Retinal pigment epithelial cell (primary cell): ENCODE measurements around the gene PREP.

ENCODE experiments used
- DNase-seq: peaks from one replicate; pipeline ENCODE4 v3.0.0-alpha.2; 2010; ENCODE audit warnings: low read depth
- H3K4me3 ChIP-seq: 2 replicates; pipeline ENCODE4 v1.5.1; 2011; ENCODE audit warnings: mild to moderate bottlenecking, low read length, control low read depth, moderate library complexity
- TF ChIP-seq, protein P1 (sequence below): conservative IDR thresholded peaks from 2 replicates; pipeline ENCODE4 v1.5.1; 2011; ENCODE audit warnings: low read depth, low read length, control low read depth, inconsistent platforms

Gene PREP

GRCh38 chr6:105402939-105403935 lies at the start of gene PREP:
PREP (minus strand) TSS chr6:105403082; CDS start chr6:105402891, 191 bp downstream.
- peak within 1 kb of the TSS; percentile 81 for H3K4me3 ChIP-seq
- TF ChIP-seq, protein P1, sequence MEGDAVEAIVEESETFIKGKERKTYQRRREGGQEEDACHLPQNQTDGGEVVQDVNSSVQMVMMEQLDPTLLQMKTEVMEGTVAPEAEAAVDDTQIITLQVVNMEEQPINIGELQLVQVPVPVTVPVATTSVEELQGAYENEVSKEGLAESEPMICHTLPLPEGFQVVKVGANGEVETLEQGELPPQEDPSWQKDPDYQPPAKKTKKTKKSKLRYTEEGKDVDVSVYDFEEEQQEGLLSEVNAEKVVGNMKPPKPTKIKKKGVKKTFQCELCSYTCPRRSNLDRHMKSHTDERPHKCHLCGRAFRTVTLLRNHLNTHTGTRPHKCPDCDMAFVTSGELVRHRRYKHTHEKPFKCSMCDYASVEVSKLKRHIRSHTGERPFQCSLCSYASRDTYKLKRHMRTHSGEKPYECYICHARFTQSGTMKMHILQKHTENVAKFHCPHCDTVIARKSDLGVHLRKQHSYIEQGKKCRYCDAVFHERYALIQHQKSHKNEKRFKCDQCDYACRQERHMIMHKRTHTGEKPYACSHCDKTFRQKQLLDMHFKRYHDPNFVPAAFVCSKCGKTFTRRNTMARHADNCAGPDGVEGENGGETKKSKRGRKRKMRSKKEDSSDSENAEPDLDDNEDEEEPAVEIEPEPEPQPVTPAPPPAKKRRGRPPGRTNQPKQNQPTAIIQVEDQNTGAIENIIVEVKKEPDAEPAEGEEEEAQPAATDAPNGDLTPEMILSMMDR, result peak; percentile 85
- DNase-seq, result no peak

DNA sequence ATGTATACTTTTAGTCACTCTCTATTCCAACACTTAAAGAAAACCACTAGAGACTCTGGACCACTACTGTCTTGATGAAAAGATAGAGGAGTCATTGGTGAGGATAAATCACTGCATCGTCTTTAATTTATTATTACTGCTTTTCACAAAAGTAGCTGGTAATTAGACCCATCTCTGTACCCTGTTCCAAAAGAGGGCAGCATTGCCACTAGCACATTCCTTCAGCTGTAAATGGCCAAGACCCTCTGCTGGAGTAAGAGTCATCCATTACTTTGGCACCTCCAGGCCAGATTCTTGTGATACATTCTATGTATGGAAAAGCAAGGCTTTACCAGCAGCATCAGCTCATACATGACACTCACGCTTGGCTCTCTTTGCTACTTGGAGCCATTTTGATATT lies 49.5 kb upstream of the PREP start:
- TF ChIP-seq, protein P1, result no peak
- DNase-seq, result no peak
- no peak overlapping the region for H3K4me3 ChIP-seq

- DNase-seq, result no peak
- TF ChIP-seq, protein P1, result no peak
- H3K4me3 ChIP-seq, result no peak overlapping the region
These were observed 47.0 kb upstream of the PREP start for GRCh38 chr6:105449756-105450390.

DNA sequence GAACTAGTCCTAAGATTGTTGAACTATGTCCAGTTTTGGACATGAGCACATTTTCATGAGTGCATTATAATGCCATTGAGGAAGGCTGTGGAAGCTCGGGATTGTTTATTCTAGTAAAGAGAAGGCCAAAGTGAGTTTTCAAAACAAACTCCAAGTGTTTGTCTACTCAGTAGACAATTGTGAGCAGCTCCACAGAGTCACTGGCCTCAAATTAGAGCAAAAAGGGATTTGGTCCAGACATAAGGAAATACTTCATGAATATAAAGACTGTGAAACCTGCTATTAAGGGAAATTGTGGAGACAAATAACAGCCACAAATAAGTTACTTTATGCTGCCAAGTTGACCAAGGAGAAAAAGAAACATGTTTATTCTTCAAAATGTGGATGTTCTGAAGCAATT lies 42.6 kb upstream of the PREP start:
- H3K4me3 ChIP-seq, result no peak overlapping the region
- TF ChIP-seq, protein P1, result no peak
- DNase-seq, result no peak

DNA sequence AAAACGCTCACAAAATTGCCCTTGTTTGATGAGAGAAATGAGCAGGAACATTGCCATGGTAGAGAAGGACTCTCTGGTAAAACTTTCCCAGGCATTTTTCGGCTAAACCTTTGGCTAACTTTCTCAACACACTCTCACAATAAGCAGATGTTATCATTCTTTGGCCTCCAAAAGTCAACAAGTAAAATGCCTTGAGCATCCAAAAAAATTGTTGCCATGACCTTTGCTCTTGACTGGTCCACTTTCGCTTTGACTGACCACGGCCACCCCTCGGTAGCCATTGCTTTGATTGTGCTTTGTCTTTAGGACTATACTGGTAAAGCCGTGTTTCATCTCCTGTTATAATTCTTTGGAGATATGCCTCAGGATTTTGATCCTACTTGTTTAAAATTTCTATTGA lies 41.1 kb upstream of the PREP start:
- TF ChIP-seq, protein P1, result no peak
- H3K4me3 ChIP-seq, result no peak overlapping the region
- no peak for DNase-seq

DNA sequence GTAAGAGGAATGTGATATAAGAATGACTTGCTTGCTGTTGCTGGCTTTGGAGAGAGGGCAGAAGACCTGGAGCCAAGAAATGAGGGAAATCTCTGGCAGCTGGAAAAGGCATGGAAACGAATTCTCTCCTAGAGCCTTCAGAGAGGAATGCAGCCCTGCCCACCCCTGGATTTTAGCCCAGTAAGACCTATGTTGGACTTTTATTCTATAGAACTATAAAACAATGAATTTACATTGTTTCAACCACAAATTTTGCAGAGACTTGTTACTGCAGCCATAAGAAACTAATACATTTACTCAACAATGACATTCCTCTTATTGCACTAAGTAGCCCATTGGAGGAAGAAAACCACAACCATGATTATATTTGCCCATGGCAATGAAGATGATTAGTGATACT lies 39.5 kb upstream of the PREP start:
- DNase-seq, result no peak
- no peak overlapping the region for H3K4me3 ChIP-seq
- TF ChIP-seq, protein P1, result no peak
